B cell (primary cell): ENCODE results near the gene ZNF879. TPM values are rescaled to one million over a fixed set of nuclear protein-coding genes. Genes with fewer than 3 reads are reported as not detected.

ENCODE experiments used
- ATAC-seq: fragments of 200-7000 bp; cut with Tn5 transposase; one replicate; pipeline ENCODE4 v1.10.0; 2021; ENCODE audit warnings: low read depth, mild to moderate bottlenecking, moderate number of reproducible peaks, moderate library complexity
- CTCF ChIA-PET: fragments of 350-600 bp; sonication (Branson Sonifier 250); formaldehyde crosslinking; loops from one replicate; lab custom pipeline; 2021; ENCODE audit warnings: antibody characterized with exemption, inconsistent platforms; lab: Charles Lee
- POLR2A ChIA-PET: fragments of 350-600 bp; sonication (Branson Sonifier 250); formaldehyde crosslinking; loops from one replicate; lab custom pipeline; 2021; ENCODE audit warnings: antibody characterized with exemption; lab: Charles Lee
- DNase-seq: peaks from one replicate; pipeline ENCODE4 v3.0.0; 2013
- H2AFZ ChIP-seq: 2 replicates; pipeline ENCODE4 v1.6.1; 2012; ENCODE audit warnings: mild to moderate bottlenecking, low read depth, low read length; ENCODE audit not compliant: insufficient read depth, poor library complexity, severe bottlenecking
- H3K27ac ChIP-seq, 2 donors: 1 replicate in 1 of 2; 2 replicates in 1 of 2; pipeline ENCODE4 v1.5.1; 2012 to 2013; ENCODE audit warnings: low read length in 2 of 2, mild to moderate bottlenecking in 2 of 2, moderate library complexity in 1 of 2
- H3K27me3 ChIP-seq, 4 experiments: fragments of 200-600 bp in 1 of 4; sonication (generic) in 1 of 4; replicated peaks in 1 of 4; 1 replicate in 2 of 4; 2 replicates in 2 of 4; pipeline versions ENCODE4 v1.6.1 to v1.7.0; 2013 to 2016; ENCODE audit warnings: low read length in 3 of 4, mild to moderate bottlenecking in 2 of 4, mixed read lengths in 1 of 4, moderate library complexity in 1 of 4; ENCODE audit not compliant: insufficient read depth in 4 of 4, control insufficient read depth in 3 of 4; ENCODE audit errors: control extremely low read depth in 1 of 4
- H3K36me3 ChIP-seq, 2 experiments: replicated peaks in 1 of 2; 1 replicate in 1 of 2; 2 replicates in 1 of 2; pipeline versions ENCODE4 v1.6.1 to v1.7.1; 2013; ENCODE audit warnings: low read length in 1 of 2; ENCODE audit not compliant: insufficient read depth in 2 of 2, control insufficient read depth in 1 of 2; ENCODE audit errors: control extremely low read depth in 1 of 2, extremely low read depth in 1 of 2
- H3K4me1 ChIP-seq, 2 donors: fragments of 200-600 bp in 1 of 2; sonication (generic) in 1 of 2; 1 replicate in 1 of 2; 2 replicates in 1 of 2; pipeline versions ENCODE4 v1.5.1 to v1.6.1; 2013 to 2017; ENCODE audit warnings: low read length in 2 of 2; ENCODE audit not compliant: control insufficient read depth in 2 of 2, insufficient read depth in 2 of 2
- H3K4me2 ChIP-seq: replicated peaks from 2 replicates; pipeline ENCODE3; 2012; ENCODE audit warnings: mild to moderate bottlenecking, low read depth, low read length; ENCODE audit not compliant: poor library complexity, severe bottlenecking
- H3K4me3 ChIP-seq, 5 experiments: fragments of 200-600 bp in 1 of 5; sonication (generic) in 1 of 5; 1 replicate in 3 of 5; 2 replicates in 2 of 5; pipeline versions ENCODE4 v1.5.1 to v1.7.0; 2011 to 2016; ENCODE audit warnings: low read length in 4 of 5, mild to moderate bottlenecking in 4 of 5, low read depth in 2 of 5, control low read depth in 1 of 5, moderate library complexity in 1 of 5; ENCODE audit not compliant: insufficient read depth in 1 of 5; ENCODE audit errors: control extremely low read depth in 1 of 5, extremely low read depth in 1 of 5
- H3K79me2 ChIP-seq: fragments of 200-600 bp; sonication (generic); one replicate; pipeline ENCODE4 v1.6.0; 2016; ENCODE audit warnings: low read length; ENCODE audit not compliant: control insufficient read depth, insufficient read depth
- H3K9ac ChIP-seq: fragments of 200-600 bp; sonication (generic); 2 replicates; pipeline ENCODE4 v1.6.1; 2017; ENCODE audit warnings: mild to moderate bottlenecking, low read length, moderate library complexity
- H3K9me3 ChIP-seq, 3 donors: one replicate each; pipeline versions ENCODE4 v1.6.1 to v1.7.1; 2013; ENCODE audit warnings: low read length in 2 of 3; ENCODE audit not compliant: control insufficient read depth in 2 of 3, insufficient read depth in 1 of 3; ENCODE audit errors: control extremely low read depth in 1 of 3
- H4K20me1 ChIP-seq: 2 replicates; pipeline ENCODE4 v1.6.0; 2012; ENCODE audit warnings: mild to moderate bottlenecking, low read length; ENCODE audit not compliant: insufficient read depth, control insufficient read depth, poor library complexity, severe bottlenecking
- H3K27ac Mint-ChIP-seq: one replicate; pipeline ENCODE4 v1.8.0; 2021; ENCODE audit warnings: mixed read lengths
- H3K27me3 Mint-ChIP-seq: one replicate; pipeline ENCODE4 v1.8.0; 2021; ENCODE audit warnings: mixed read lengths
- H3K4me1 Mint-ChIP-seq: one replicate; pipeline ENCODE4 v1.8.0; 2021; ENCODE audit warnings: mixed read lengths
- H3K4me3 Mint-ChIP-seq: one replicate; pipeline ENCODE4 v1.8.0; 2021; ENCODE audit warnings: mixed read lengths
- H3K9me3 Mint-ChIP-seq: one replicate; pipeline ENCODE4 v1.8.0; 2022; ENCODE audit warnings: mixed read lengths; ENCODE audit not compliant: insufficient read depth
- CTCF ChIP-seq: fragments of 200-600 bp; IDR thresholded peaks from one replicate; pipeline ENCODE4 v1.8.0; 2022; ENCODE audit warnings: antibody characterized with exemption, mild to moderate bottlenecking
- EZH2 ChIP-seq: IDR thresholded peaks from 2 replicates; pipeline ENCODE4 v1.6.1; 2012; ENCODE audit warnings: borderline replicate concordance, low read depth, mild to moderate bottlenecking, moderate library complexity, low read length; ENCODE audit not compliant: insufficient read depth, poor library complexity, severe bottlenecking
- WGBS: methylation state at CpG from one replicate; pipeline ENCODE4 v1.1.5; 2013; ENCODE audit warnings: missing lambda C conversion rate; ENCODE audit not compliant: insufficient coverage; 5-methylcytosine and 5-hydroxymethylcytosine counted together
- intact Hi-C: fragments of 100-400 bp; cut with micrococcal nuclease; formaldehyde crosslinking; loops from one replicate; pipeline ENCODE4 v1.10.0; 2022
- polyA plus RNA-seq: library from polyadenylated mRNA; depleted of rRNA; stranded (reverse); fragments of >200 nt; gene quantifications from 2 replicates; pipeline ENCODE4 v1.2.3, GENCODE V29; 2012
- total RNA-seq, 2 donors: library from RNA; stranded (reverse); fragments of 120-200 nt in 1 of 2; gene quantifications; 1 replicate in 1 of 2; 2 replicates in 1 of 2; pipeline versions ENCODE4 v1.2.3 to v1.2.4, GENCODE V29; 2013 to 2022

Gene ZNF879
- total and polyA plus RNA-seq, 2 donors (not counting 1 experiment from before 2014, with no cell fraction given): 2.4 to 14.7 TPM

GRCh38 chr5:179051784-179052183 lies 28.2 kb downstream of the ZNF879 start:
- H3K4me1 Mint-ChIP-seq: no peaks in the 10 kb centered on the region
- no peaks in the 10 kb centered on the region for H3K79me2 ChIP-seq
- ChIA-PET POLR2A (no interaction called here), CTCF (no interaction called here)
- H4K20me1 ChIP-seq: no peaks in the 10 kb centered on the region
- H3K27ac Mint-ChIP-seq: no peak overlapping the region
- no peaks in the 10 kb centered on the region for H3K4me1 ChIP-seq
- H3K9me3 ChIP-seq: peaks cover 0 to 29% (median 12%) of the 10 kb centered on the region in 3 donors
- peaks cover 0 to 4% (median 0%) of the 10 kb centered on the region in 4 experiments for H3K27me3 ChIP-seq
- H3K4me3 ChIP-seq: no peak overlapping the region
- ATAC-seq (no peak), DNase-seq (no peak)
- H3K27ac ChIP-seq: no peak overlapping the region
- no peak overlapping the region for H3K4me2 ChIP-seq
- peaks cover 13% of the 10 kb centered on the region for H3K9me3 Mint-ChIP-seq
- WGBS: 91% methylated on average over 7 of the region's 9 CpGs
- H2AFZ ChIP-seq: no peak overlapping the region
- H3K36me3 ChIP-seq: no peaks in the 10 kb centered on the region
- no peak overlapping the region for H3K9ac ChIP-seq
- TF ChIP-seq CTCF (no peak), EZH2 (no peak)
- H3K27me3 Mint-ChIP-seq: peaks cover 5% of the 10 kb centered on the region
- no peak overlapping the region for H3K4me3 Mint-ChIP-seq
- intact Hi-C loops: no loop called here

- ATAC-seq (no peak), DNase-seq (no peak)
- ChIA-PET POLR2A (no interaction called here), CTCF (no interaction called here)
- no peak overlapping the region for H3K4me3 ChIP-seq
- peaks cover 0 to 4% (median 0%) of the 10 kb centered on the region in 4 experiments for H3K27me3 ChIP-seq
- H3K36me3 ChIP-seq: no peaks in the 10 kb centered on the region
- H4K20me1 ChIP-seq: no peaks in the 10 kb centered on the region
- H3K4me2 ChIP-seq: no peak overlapping the region
- TF ChIP-seq CTCF (no peak), EZH2 (no peak)
- intact Hi-C loops: no loop called here
- Mint-ChIP-seq H3K4me3 (no peak overlapping the region), H3K9me3 (peaks cover 5% of the 10 kb centered on the region), H3K4me1 (no peaks in the 10 kb centered on the region), H3K27ac (no peak overlapping the region), H3K27me3 (peaks cover 5% of the 10 kb centered on the region)
- H3K9me3 ChIP-seq: peaks cover 0 to 22% (median 2%) of the 10 kb centered on the region in 3 donors
- WGBS: 93% methylated on average over 14 of the region's 15 CpGs
- no peaks in the 10 kb centered on the region for H3K79me2 ChIP-seq
- no peak overlapping the region for H3K27ac ChIP-seq
- H3K9ac ChIP-seq: no peak overlapping the region
- H3K4me1 ChIP-seq: no peaks in the 10 kb centered on the region
- H2AFZ ChIP-seq: no peak overlapping the region
These were observed 30.6 kb downstream of the ZNF879 start for GRCh38 chr5:179054036-179054785.
